WTC11 (cell line): Measurements from ENCODE around the gene UEVLD. TPM values are rescaled to one million over a fixed set of nuclear protein-coding genes. Genes with fewer than 3 reads are reported as not detected.

Experiments
- ATAC-seq: fragments of 200-7000 bp; cut with Tn5 transposase; 2 replicates; pipeline ENCODE4 v1.10.0; 2021; ENCODE audit warnings: mild to moderate bottlenecking, moderate library complexity
- CTCF ChIA-PET: fragments of 300-600 bp; sonication (Branson Sonifier 250); formaldehyde crosslinking; loops from one replicate; lab custom pipeline; 2021; ENCODE audit warnings: antibody characterized with exemption; lab: Charles Lee
- POLR2A ChIA-PET: fragments of 350-600 bp; sonication (Branson Sonifier 250); formaldehyde crosslinking; loops from one replicate; lab custom pipeline; 2021; ENCODE audit warnings: antibody characterized with exemption; lab: Charles Lee
- DNase-seq: peaks from one replicate; pipeline ENCODE4 v3.0.0; 2021; ENCODE audit warnings: low spot score
- H3K27ac Mint-ChIP-seq: 2 replicates; pipeline ENCODE4 v1.8.0; 2021; ENCODE audit warnings: mixed read lengths
- H3K27me3 Mint-ChIP-seq: 2 replicates; pipeline ENCODE4 v1.8.0; 2021; ENCODE audit warnings: low read depth, mild to moderate bottlenecking, moderate library complexity, mixed read lengths
- H3K36me3 Mint-ChIP-seq: 2 replicates; pipeline ENCODE4 v1.8.0; 2021; ENCODE audit warnings: mixed read lengths
- H3K4me1 Mint-ChIP-seq: 2 replicates; pipeline ENCODE4 v1.8.0; 2022; ENCODE audit warnings: mixed read lengths
- H3K4me3 Mint-ChIP-seq: 2 replicates; pipeline ENCODE4 v1.8.0; 2021; ENCODE audit warnings: mild to moderate bottlenecking, moderate library complexity, mixed read lengths
- H3K9me3 Mint-ChIP-seq: 2 replicates; pipeline ENCODE4 v1.8.0; 2021; ENCODE audit warnings: mixed read lengths
- E2F1 ChIP-seq: sonication (generic); formaldehyde crosslinking; IDR thresholded peaks from 2 replicates; pipeline ENCODE4 v1.8.0; 2022; ENCODE audit warnings: mild to moderate bottlenecking, missing genetic modification reagents
- ETV6 ChIP-seq: sonication (generic); formaldehyde crosslinking; IDR thresholded peaks from 2 replicates; pipeline ENCODE4 v1.8.1; 2022; ENCODE audit warnings: mild to moderate bottlenecking, missing genetic modification reagents
- FOXK1 ChIP-seq: sonication (generic); formaldehyde crosslinking; IDR thresholded peaks from 2 replicates; pipeline ENCODE4 v1.8.0; 2022; ENCODE audit warnings: mild to moderate bottlenecking, moderate library complexity, missing genetic modification reagents
- GTF2I ChIP-seq: fragments of 250-450 bp; sonication (Bioruptor Pico); conservative IDR thresholded peaks from 2 replicates; pipeline ENCODE4 v1.4.0; 2021; ENCODE audit warnings: mild to moderate bottlenecking
- IRF2 ChIP-seq: sonication (generic); formaldehyde crosslinking; IDR thresholded peaks from 2 replicates; pipeline ENCODE4 v1.8.0; 2022; ENCODE audit warnings: low read depth, missing genetic modification reagents, borderline replicate concordance
- KAT7 ChIP-seq: sonication (generic); formaldehyde crosslinking; IDR thresholded peaks from 2 replicates; pipeline ENCODE4 v1.8.1; 2023; ENCODE audit warnings: missing genetic modification reagents, mild to moderate bottlenecking, borderline replicate concordance
- NFATC4 ChIP-seq: fragments of 250-450 bp; sonication (Bioruptor Pico); IDR thresholded peaks from 2 replicates; pipeline ENCODE4 v1.9.0; 2021; ENCODE audit warnings: mild to moderate bottlenecking
- OVOL2 ChIP-seq: fragments of 250-450 bp; sonication (Bioruptor Pico); IDR thresholded peaks from 2 replicates; pipeline ENCODE4 v1.9.0; 2021; ENCODE audit warnings: mild to moderate bottlenecking, borderline replicate concordance
- TCF7 ChIP-seq: sonication (generic); formaldehyde crosslinking; IDR thresholded peaks from 2 replicates; pipeline ENCODE4 v1.8.0; 2022; ENCODE audit warnings: mild to moderate bottlenecking, low read depth, missing genetic modification reagents, moderate library complexity
- ZNF138 ChIP-seq: sonication (generic); formaldehyde crosslinking; conservative IDR thresholded peaks from 2 replicates; pipeline ENCODE4 v1.8.1; 2022; ENCODE audit warnings: mild to moderate bottlenecking, moderate library complexity, missing genetic modification reagents
- ZNF232 ChIP-seq: sonication (generic); formaldehyde crosslinking; IDR thresholded peaks from 2 replicates; pipeline ENCODE4 v1.8.0; 2022; ENCODE audit warnings: mild to moderate bottlenecking, missing genetic modification reagents
- ZNF263 ChIP-seq: sonication (generic); formaldehyde crosslinking; IDR thresholded peaks from 2 replicates; pipeline ENCODE4 v1.8.1; 2022; ENCODE audit warnings: low read depth, mild to moderate bottlenecking, moderate library complexity, missing genetic modification reagents
- ZNF281 ChIP-seq: sonication (generic); formaldehyde crosslinking; IDR thresholded peaks from 2 replicates; pipeline ENCODE4 v1.8.0; 2023; ENCODE audit warnings: mild to moderate bottlenecking, missing genetic modification reagents
- ZNF317 ChIP-seq: sonication (generic); formaldehyde crosslinking; IDR thresholded peaks from 2 replicates; pipeline ENCODE4 v1.8.1; 2023; ENCODE audit warnings: low read depth, mild to moderate bottlenecking, moderate library complexity, missing genetic modification reagents, borderline replicate concordance
- ZNF423 ChIP-seq: fragments of 250-450 bp; sonication (Bioruptor Pico); IDR thresholded peaks from 2 replicates; pipeline ENCODE4 v2.1.2; 2022; ENCODE audit warnings: mild to moderate bottlenecking, moderate library complexity
- ZNF671 ChIP-seq: fragments of 250-450 bp; sonication (Bioruptor Pico); IDR thresholded peaks from 2 replicates; pipeline ENCODE4 v1.8.0; 2021; ENCODE audit warnings: mild to moderate bottlenecking
- total RNA-seq: library from RNA; stranded (reverse); gene quantifications from 3 replicates; pipeline ENCODE4 v1.2.3, GENCODE V29; 2021
- TF ChIP-seq, protein P1 (sequence below): sonication (generic); formaldehyde crosslinking; IDR thresholded peaks from 2 replicates; pipeline ENCODE4 v1.8.1; 2023; ENCODE audit warnings: mild to moderate bottlenecking, missing genetic modification reagents
- TF ChIP-seq, protein P2 (sequence below): fragments of 200-600 bp; IDR thresholded peaks from 2 replicates; pipeline ENCODE4 v1.8.0; 2022; ENCODE audit warnings: antibody characterized with exemption
- TF ChIP-seq, protein P3 (sequence below): sonication (generic); formaldehyde crosslinking; IDR thresholded peaks from 2 replicates; pipeline ENCODE4 v1.8.0; 2022; ENCODE audit warnings: mild to moderate bottlenecking, missing genetic modification reagents
- TF ChIP-seq, protein P4 (sequence below): sonication (generic); formaldehyde crosslinking; IDR thresholded peaks from 2 replicates; pipeline ENCODE4 v1.8.1; 2022; ENCODE audit warnings: mild to moderate bottlenecking, moderate library complexity, missing genetic modification reagents
- TF ChIP-seq, protein P5 (sequence below): sonication (generic); formaldehyde crosslinking; IDR thresholded peaks from 2 replicates; pipeline ENCODE4 v1.8.0; 2022; ENCODE audit warnings: missing genetic modification reagents

Gene UEVLD
- total RNA-seq, 1 experiment from 2014 or later, result 7.5 TPM

DNA sequence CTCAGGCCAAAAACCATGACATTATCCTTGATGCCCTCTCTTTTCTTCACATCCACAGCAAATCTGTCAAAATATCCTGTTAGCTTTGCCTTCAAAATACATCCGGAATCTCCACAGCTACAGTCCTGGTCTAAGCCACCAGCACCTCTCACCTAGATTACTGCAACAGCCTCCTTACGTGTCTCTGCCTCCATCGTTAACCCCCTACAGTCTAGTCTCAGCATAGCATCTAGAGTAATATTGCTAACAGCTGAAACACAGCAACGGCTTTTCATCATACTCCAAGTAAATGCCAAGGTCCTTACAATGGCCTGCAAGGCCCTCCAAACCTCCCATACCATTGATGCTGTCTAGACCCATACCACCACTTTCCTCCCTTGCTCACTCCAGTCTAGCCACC lies 66.1 kb downstream of the UEVLD start:
- H3K27ac Mint-ChIP-seq, result 0 out of 2 replicates have a peak overlapping the region, but pooled peaks have one; percentile 13
- H3K27me3 Mint-ChIP-seq, result no peaks in the 10 kb centered on the region; the same call in 1 of the 2 replicates
- ChIA-PET POLR2A (no interaction called here), CTCF (interaction anchor here (0.5 to 1.9 kb wide), 7 partner anchors 8 to 279 kb away, joined by 3 to 6 read pairs (median 4); no protein-coding TSS in a partner anchor)
- H3K36me3 Mint-ChIP-seq, result no peaks in the 10 kb centered on the region; the same call in 1 of the 2 replicates
- H3K4me3 Mint-ChIP-seq, result no peak overlapping the region
- DNase-seq (no peak), ATAC-seq (peak; percentile 8; the same call in 1 of the 2 replicates)
- TF ChIP-seq ZNF671, result no peak
- TF ChIP-seq, protein P1, sequence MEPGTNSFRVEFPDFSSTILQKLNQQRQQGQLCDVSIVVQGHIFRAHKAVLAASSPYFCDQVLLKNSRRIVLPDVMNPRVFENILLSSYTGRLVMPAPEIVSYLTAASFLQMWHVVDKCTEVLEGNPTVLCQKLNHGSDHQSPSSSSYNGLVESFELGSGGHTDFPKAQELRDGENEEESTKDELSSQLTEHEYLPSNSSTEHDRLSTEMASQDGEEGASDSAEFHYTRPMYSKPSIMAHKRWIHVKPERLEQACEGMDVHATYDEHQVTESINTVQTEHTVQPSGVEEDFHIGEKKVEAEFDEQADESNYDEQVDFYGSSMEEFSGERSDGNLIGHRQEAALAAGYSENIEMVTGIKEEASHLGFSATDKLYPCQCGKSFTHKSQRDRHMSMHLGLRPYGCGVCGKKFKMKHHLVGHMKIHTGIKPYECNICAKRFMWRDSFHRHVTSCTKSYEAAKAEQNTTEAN (CRISPR knock-in tag), result no peak
- peaks cover 4% of the 10 kb centered on the region for H3K4me1 Mint-ChIP-seq
- no peaks in the 10 kb centered on the region for H3K9me3 Mint-ChIP-seq

GRCh38 chr11:18521122-18521521 lies 67.4 kb downstream of the UEVLD start:
- Mint-ChIP-seq H3K27ac (no peak overlapping the region; the same call in 1 of the 2 replicates), H3K4me3 (no peak overlapping the region), H3K4me1 (peaks cover 3% of the 10 kb centered on the region), H3K36me3 (no peaks in the 10 kb centered on the region; the same call in 1 of the 2 replicates), H3K9me3 (no peaks in the 10 kb centered on the region), H3K27me3 (no peaks in the 10 kb centered on the region)
- ChIA-PET POLR2A (no interaction called here), CTCF (interaction anchor here (0.7 to 1.7 kb wide), 3 partner anchors 10 to 491 kb away, joined by 4 to 6 read pairs (median 4); no protein-coding TSS in a partner anchor)
- DNase-seq (no peak), ATAC-seq (no peak)
- TF ChIP-seq GTF2I (CRISPR knock-in tag), result no peak
- TF ChIP-seq NFATC4, result no peak
- no peak for TF ChIP-seq ZNF138
- TF ChIP-seq, protein P2, sequence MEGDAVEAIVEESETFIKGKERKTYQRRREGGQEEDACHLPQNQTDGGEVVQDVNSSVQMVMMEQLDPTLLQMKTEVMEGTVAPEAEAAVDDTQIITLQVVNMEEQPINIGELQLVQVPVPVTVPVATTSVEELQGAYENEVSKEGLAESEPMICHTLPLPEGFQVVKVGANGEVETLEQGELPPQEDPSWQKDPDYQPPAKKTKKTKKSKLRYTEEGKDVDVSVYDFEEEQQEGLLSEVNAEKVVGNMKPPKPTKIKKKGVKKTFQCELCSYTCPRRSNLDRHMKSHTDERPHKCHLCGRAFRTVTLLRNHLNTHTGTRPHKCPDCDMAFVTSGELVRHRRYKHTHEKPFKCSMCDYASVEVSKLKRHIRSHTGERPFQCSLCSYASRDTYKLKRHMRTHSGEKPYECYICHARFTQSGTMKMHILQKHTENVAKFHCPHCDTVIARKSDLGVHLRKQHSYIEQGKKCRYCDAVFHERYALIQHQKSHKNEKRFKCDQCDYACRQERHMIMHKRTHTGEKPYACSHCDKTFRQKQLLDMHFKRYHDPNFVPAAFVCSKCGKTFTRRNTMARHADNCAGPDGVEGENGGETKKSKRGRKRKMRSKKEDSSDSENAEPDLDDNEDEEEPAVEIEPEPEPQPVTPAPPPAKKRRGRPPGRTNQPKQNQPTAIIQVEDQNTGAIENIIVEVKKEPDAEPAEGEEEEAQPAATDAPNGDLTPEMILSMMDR, result no peak
- no peak for TF ChIP-seq ZNF263 (CRISPR knock-in tag)
- TF ChIP-seq OVOL2 (CRISPR knock-in tag), result no peak
- TF ChIP-seq KAT7 (CRISPR knock-in tag), result no peak
- no peak for TF ChIP-seq TCF7 (CRISPR knock-in tag)

DNA sequence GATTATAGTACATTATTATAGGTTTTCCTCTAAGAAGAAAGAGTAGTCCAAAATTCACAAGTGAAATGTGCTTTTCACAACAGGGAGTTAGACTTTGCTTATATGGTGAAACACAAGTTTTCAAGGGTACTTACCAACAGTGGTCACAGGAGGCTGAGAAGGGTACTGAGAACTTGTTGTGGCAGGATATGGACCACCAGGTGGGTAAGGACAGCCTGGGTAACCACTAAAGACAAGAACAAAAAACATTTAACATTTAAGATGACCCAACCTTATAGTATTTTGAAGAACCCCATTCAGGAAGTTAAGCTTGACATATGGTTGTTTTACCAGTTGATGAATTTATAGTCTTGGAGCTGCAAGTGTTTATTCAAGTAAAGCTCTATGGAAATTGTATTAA lies 86.2 kb downstream of the UEVLD start:
- peaks cover 46% of the 10 kb centered on the region for H3K36me3 Mint-ChIP-seq
- H3K27ac Mint-ChIP-seq, result no peak overlapping the region
- ATAC-seq (no peak), DNase-seq (no peak)
- ChIA-PET POLR2A (no interaction called here), CTCF (no interaction called here)
- no peaks in the 10 kb centered on the region for H3K27me3 Mint-ChIP-seq
- H3K9me3 Mint-ChIP-seq, result no peaks in the 10 kb centered on the region
- H3K4me3 Mint-ChIP-seq, result no peak overlapping the region
- no peaks in the 10 kb centered on the region for H3K4me1 Mint-ChIP-seq
- TF ChIP-seq ZNF281, result no peak
- TF ChIP-seq FOXK1 (CRISPR knock-in tag), result no peak
- no peak for TF ChIP-seq E2F1 (CRISPR knock-in tag)
- TF ChIP-seq ZNF232 (CRISPR knock-in tag), result no peak
- TF ChIP-seq ETV6 (CRISPR knock-in tag), result no peak
- TF ChIP-seq, protein P3, sequence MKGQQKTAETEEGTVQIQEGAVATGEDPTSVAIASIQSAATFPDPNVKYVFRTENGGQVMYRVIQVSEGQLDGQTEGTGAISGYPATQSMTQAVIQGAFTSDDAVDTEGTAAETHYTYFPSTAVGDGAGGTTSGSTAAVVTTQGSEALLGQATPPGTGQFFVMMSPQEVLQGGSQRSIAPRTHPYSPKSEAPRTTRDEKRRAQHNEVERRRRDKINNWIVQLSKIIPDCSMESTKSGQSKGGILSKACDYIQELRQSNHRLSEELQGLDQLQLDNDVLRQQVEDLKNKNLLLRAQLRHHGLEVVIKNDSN (CRISPR knock-in tag), result no peak
- no peak for TF ChIP-seq ZNF423 (CRISPR knock-in tag)
- no peak for TF ChIP-seq ZNF317
- TF ChIP-seq, protein P4, sequence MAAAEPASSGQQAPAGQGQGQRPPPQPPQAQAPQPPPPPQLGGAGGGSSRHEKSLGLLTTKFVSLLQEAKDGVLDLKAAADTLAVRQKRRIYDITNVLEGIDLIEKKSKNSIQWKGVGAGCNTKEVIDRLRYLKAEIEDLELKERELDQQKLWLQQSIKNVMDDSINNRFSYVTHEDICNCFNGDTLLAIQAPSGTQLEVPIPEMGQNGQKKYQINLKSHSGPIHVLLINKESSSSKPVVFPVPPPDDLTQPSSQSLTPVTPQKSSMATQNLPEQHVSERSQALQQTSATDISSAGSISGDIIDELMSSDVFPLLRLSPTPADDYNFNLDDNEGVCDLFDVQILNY, result no peak
- no peak for TF ChIP-seq ZNF138
- TF ChIP-seq, protein P5, sequence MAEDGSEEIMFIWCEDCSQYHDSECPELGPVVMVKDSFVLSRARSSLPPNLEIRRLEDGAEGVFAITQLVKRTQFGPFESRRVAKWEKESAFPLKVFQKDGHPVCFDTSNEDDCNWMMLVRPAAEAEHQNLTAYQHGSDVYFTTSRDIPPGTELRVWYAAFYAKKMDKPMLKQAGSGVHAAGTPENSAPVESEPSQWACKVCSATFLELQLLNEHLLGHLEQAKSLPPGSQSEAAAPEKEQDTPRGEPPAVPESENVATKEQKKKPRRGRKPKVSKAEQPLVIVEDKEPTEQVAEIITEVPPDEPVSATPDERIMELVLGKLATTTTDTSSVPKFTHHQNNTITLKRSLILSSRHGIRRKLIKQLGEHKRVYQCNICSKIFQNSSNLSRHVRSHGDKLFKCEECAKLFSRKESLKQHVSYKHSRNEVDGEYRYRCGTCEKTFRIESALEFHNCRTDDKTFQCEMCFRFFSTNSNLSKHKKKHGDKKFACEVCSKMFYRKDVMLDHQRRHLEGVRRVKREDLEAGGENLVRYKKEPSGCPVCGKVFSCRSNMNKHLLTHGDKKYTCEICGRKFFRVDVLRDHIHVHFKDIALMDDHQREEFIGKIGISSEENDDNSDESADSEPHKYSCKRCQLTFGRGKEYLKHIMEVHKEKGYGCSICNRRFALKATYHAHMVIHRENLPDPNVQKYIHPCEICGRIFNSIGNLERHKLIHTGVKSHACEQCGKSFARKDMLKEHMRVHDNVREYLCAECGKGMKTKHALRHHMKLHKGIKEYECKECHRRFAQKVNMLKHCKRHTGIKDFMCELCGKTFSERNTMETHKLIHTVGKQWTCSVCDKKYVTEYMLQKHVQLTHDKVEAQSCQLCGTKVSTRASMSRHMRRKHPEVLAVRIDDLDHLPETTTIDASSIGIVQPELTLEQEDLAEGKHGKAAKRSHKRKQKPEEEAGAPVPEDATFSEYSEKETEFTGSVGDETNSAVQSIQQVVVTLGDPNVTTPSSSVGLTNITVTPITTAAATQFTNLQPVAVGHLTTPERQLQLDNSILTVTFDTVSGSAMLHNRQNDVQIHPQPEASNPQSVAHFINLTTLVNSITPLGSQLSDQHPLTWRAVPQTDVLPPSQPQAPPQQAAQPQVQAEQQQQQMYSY (CRISPR knock-in tag), result no peak
- TF ChIP-seq IRF2, result no peak
